IgD-negative memory B cell (primary cell): Measurements from ENCODE around the gene CNTRL. TPM values are rescaled to one million over a fixed set of nuclear protein-coding genes. Genes with fewer than 3 reads are reported as not detected.
"Not testable (repeated sequence)": the region's sequence is repeated elsewhere in the genome, so short reads cannot be mapped to it uniquely, and the experiment has no call there.

Experiments used
- H3K27ac Mint-ChIP-seq, 3 donors: one replicate each; pipeline ENCODE4 v1.8.0; 2020 to 2022; ENCODE audit warnings: mild to moderate bottlenecking in 3 of 3, mixed read lengths in 3 of 3, moderate library complexity in 1 of 3
- H3K27me3 Mint-ChIP-seq: one replicate; pipeline ENCODE4 v1.8.0; 2021; ENCODE audit warnings: mixed read lengths
- H3K36me3 Mint-ChIP-seq: one replicate; pipeline ENCODE4 v1.8.0; 2020; ENCODE audit warnings: mild to moderate bottlenecking, mixed read lengths
- H3K4me1 Mint-ChIP-seq, 3 donors: one replicate each; pipeline ENCODE4 v1.8.0; 2020 to 2022; ENCODE audit warnings: mixed read lengths in 3 of 3, mild to moderate bottlenecking in 1 of 3
- H3K4me3 Mint-ChIP-seq, 4 donors: one replicate each; pipeline ENCODE4 v1.8.0; 2020 to 2022; ENCODE audit warnings: mild to moderate bottlenecking in 4 of 4, mixed read lengths in 4 of 4, moderate library complexity in 3 of 4
- H3K9me3 Mint-ChIP-seq, 3 donors: one replicate each; pipeline ENCODE4 v1.8.0; 2020 to 2021; ENCODE audit warnings: mixed read lengths in 3 of 3, mild to moderate bottlenecking in 1 of 3
- polyA plus RNA-seq: library from polyadenylated mRNA; unstranded; fragments of 300-500 nt; fragmentation: Illumina TruSeq; gene quantifications from one replicate; pipeline ENCODE4 v1.2.3, GENCODE V29; 2021

The CNTRL gene
- polyA plus RNA-seq, 1 donor from 2014 or later = 30.4 TPM

DNA sequence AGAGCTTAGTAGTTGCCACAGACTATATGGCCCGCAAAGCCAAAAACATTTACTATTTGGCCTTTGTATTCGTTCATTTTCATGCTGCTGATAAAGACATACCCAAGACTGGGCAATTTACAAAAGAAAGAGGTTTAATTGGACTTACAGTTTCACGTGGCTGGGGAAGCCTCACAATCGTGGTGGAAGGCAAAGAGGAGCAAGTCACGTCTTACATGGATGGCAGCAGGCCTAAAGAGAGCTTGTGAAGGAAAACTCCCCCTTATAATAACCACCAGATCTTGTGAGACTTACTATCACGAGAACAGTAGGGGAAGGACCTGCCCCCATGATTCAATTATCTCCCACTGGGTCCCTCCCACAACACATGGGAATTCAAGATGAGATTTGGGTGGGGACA, 16.0 kb downstream of the CNTRL start:
- not testable (repeated sequence) for H3K27me3 Mint-ChIP-seq, H3K27ac Mint-ChIP-seq
- peaks cover 17% of the 10 kb centered on the region for H3K36me3 Mint-ChIP-seq

DNA sequence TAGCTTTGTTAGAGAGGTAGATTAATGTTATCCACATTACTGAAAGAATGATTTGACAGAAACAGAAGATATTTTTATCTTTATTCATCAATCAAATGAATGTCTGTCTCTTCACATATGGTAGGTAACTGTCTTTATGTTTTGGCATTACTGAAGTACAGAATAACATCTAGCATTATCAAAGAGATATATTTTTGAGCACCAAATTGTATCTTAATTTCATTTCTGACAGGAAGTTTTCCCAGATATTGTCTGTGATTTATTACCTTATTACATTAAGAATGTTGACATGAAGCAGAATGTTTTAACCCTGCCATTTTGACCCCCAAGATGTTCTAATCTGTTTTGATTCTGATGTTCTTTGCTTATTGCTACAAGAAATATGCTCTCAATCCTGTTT, 20.3 kb downstream of the CNTRL start:
- H3K4me1 Mint-ChIP-seq = peaks cover 10 to 14% (median 13%) of the 10 kb centered on the region in 3 donors
- peaks cover 29% of the 10 kb centered on the region for H3K36me3 Mint-ChIP-seq
- H3K27ac Mint-ChIP-seq = no peak overlapping the region

More for the DNA sequence above, 16.0 kb downstream of the CNTRL start:
- peaks cover 9 to 17% (median 14%) of the 10 kb centered on the region in 3 donors for H3K4me1 Mint-ChIP-seq
- not testable (repeated sequence) for H3K9me3 Mint-ChIP-seq, H3K4me3 Mint-ChIP-seq

DNA sequence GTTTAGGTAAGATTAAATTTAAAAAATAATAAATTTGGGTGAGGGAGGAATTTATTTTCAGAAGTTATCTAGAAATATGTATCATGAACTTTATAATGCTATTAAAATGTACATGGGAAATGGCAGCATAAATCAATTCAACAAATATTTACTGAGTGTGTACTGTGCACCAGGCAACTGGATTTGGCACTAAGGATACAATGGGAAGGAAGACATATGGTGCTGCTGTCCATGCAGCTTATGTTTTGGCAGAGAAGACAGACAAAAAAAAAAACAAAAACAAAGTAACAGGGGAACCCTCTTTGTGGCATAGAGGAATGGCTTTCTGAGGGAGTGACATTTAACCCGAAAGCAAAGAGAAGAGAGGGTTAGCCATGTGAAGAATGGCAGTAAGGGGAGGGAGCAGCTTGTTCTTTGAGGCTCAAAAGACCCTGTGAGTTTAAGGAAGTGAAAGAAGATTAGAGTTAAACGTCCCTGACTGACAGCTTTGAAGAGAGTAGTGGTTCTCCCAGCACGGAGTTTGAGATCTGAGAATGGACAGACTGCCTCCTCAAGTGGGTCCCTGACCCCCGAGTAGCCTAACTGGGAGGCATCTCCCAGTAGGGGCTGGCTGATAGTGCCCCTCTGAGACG, 23.9 kb downstream of the CNTRL start:
- H3K4me1 Mint-ChIP-seq = peaks cover 10 to 15% (median 13%) of the 10 kb centered on the region in 3 donors
- H3K36me3 Mint-ChIP-seq = peaks cover 30% of the 10 kb centered on the region
- no peaks in the 10 kb centered on the region for H3K9me3 Mint-ChIP-seq
- H3K27me3 Mint-ChIP-seq = no peaks in the 10 kb centered on the region
- H3K4me3 Mint-ChIP-seq = peak overlapping the region in 1 of 4 donors; percentile 86
- H3K27ac Mint-ChIP-seq = peak overlapping the region in 1 of 3 donors; percentile 88

More for the DNA sequence above, 20.3 kb downstream of the CNTRL start:
- Mint-ChIP-seq H3K27me3 (no peaks in the 10 kb centered on the region), H3K9me3 (no peaks in the 10 kb centered on the region), H3K4me3 (no peak overlapping the region)

DNA sequence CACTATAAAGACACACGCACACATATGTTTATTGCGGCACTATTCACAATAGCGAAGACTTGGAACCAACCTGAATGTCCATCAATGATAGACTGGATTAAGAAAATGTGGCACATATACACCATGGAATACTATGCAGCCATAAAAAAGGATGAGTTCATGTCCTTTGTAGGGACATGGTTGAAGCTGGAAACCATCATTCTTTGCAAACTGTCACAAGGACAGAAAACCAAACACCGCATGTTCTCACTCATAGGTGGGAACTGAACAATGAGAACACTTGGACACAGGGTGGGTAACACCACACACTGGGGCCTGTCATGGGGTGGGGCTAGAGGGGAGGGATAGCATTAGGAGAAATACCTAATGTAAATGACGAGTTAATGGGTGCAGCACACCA, 29.3 kb downstream of the CNTRL start:
- not testable (repeated sequence) for H3K9me3 Mint-ChIP-seq, H3K27ac Mint-ChIP-seq, H3K4me3 Mint-ChIP-seq, H3K27me3 Mint-ChIP-seq
- Mint-ChIP-seq H3K4me1 (peaks cover 17 to 24% (median 19%) of the 10 kb centered on the region in 3 donors), H3K36me3 (peaks cover 16% of the 10 kb centered on the region)

DNA sequence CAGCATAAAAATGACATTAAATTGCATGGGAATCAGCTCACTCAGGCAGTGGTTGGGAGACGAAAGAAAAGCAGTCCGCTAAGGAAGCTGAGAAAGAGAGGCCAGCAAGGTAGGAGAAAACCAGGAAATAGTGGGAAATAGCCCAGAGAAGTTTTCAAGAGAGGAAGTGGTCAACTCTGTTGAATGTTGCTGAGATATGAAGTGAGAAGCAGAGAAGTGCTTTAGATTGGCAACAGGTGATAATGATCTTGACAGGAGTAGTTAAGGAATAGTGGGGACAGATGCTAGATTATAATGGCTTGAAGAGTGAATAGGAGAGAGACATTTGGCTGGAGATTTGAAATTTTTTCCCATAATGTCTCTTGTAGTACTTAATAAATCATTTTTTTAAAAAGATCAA, 30.8 kb downstream of the CNTRL start:
- Mint-ChIP-seq H3K36me3 (peaks cover 8% of the 10 kb centered on the region), H3K4me3 (no peak overlapping the region), H3K27ac (peak overlapping the region in 2 of 3 donors; percentile 80 to 84), H3K27me3 (no peaks in the 10 kb centered on the region), H3K4me1 (peaks cover 16 to 21% (median 20%) of the 10 kb centered on the region in 3 donors), H3K9me3 (no peaks in the 10 kb centered on the region)

DNA sequence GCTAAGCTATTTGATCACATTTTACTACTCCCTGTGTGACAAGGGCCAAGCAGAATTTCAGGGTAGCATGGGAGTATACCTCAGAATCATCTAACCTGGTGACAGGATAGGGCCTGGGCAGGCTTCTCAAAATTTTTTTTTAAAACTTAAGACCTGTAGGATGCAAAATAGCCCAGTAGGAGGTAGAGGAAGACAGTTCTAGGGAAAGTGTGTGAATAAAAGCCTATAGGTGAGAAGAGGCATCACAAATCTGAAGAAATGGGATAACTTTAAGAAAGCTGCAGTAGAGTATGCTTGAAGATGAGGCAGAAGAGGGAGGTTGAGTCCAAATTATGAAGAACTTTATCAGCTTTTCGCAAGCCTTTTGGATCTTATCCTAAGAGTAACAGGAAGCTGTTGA, 32.3 kb downstream of the CNTRL start:
- Mint-ChIP-seq H3K36me3 (peaks cover 4% of the 10 kb centered on the region), H3K4me1 (peaks cover 17 to 23% (median 22%) of the 10 kb centered on the region in 3 donors), H3K4me3 (no peak overlapping the region), H3K27ac (peak overlapping the region in 1 of 3 donors; percentile 87), H3K27me3 (no peaks in the 10 kb centered on the region), H3K9me3 (no peaks in the 10 kb centered on the region)

DNA sequence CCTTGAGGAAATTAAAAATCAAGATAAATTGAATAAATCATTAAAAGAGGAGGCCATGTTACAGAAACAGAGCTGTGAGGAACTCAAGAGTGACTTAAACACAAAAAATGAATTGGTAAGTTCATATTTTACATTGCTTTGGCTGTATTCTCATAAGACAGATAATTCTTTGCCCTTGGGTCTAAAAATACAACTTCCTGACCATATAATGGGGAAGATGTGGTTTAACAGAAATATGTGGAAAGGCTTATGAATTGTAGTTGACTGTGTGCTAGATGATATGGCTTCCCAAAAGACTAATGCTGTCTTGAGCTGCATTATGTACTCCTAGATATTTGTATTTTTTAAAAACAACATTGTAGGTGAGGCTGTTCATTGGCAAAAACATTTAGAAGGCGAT, 33.1 kb downstream of the CNTRL start:
- Mint-ChIP-seq H3K4me1 (peaks cover 17 to 23% (median 22%) of the 10 kb centered on the region in 3 donors), H3K27ac (no peak overlapping the region), H3K36me3 (peaks cover 6% of the 10 kb centered on the region), H3K4me3 (no peak overlapping the region), H3K9me3 (no peaks in the 10 kb centered on the region), H3K27me3 (no peaks in the 10 kb centered on the region)

DNA sequence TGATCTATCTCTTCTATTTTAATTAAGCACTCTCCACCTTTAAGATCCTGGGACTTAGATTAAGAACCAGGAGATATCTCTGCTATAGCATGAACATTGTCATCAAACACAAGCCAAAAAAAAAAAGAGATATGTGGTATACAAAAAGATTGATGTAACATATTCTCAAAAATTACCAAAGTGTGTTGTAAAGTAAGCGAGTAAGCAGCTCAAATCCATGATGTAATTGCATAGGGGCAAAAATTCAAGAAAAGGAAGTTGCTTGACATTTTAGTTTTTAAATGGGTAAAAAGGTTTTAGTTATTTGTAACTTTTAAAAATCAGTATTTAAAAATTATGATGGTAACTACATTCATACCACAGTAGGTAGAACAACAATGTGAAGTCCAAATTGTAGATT, 40.7 kb downstream of the CNTRL start:
- Mint-ChIP-seq H3K4me1 (peaks cover 5 to 8% (median 5%) of the 10 kb centered on the region in 3 donors), H3K4me3 (no peak overlapping the region), H3K36me3 (peaks cover 5% of the 10 kb centered on the region), H3K27me3 (no peaks in the 10 kb centered on the region), H3K9me3 (no peaks in the 10 kb centered on the region), H3K27ac (peak overlapping the region in 1 of 3 donors; percentile 53)

DNA sequence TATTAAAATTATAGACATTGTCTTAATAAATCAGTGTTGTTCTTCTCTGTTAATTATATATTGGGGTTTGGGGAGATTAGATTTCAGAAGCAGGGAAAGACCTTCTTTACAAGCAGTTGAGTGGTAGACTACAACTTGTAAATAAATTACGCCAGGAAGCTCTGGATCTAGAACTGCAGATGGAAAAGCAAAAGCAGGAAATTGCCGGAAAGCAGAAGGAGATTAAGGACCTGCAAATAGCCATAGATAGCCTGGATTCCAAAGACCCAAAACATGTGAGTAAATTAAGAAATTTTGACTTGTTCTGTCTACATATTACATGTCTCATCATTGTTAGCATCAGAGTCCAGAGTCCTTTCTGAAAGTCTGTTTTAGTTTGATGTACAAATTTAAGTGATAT, 43.5 kb downstream of the CNTRL start:
- Mint-ChIP-seq H3K4me1 (peaks cover 7 to 22% (median 19%) of the 10 kb centered on the region in 3 donors), H3K9me3 (no peaks in the 10 kb centered on the region), H3K36me3 (peaks cover 6% of the 10 kb centered on the region), H3K27ac (no peak overlapping the region), H3K4me3 (no peak overlapping the region), H3K27me3 (no peaks in the 10 kb centered on the region)

DNA sequence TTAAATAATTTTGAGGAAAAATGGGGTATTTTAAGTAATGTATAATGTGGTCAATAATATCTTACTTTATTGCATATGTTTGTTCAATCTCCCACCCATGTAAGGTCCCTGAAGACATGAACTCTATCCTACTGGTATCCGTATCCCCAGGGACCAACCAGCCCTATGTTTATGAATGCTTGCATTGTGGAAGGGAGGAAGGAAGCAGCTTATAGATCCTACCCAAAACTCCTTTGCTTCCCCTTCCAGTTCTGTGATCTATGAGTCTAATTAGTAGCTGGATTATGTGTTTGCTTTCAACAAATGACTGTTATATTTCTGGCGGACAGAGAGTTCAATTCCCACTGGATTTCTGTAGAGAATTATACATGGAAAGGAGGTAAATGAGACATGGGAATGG, 45.6 kb downstream of the CNTRL start:
- Mint-ChIP-seq H3K27ac (peak overlapping the region; percentile 39 to 81 (median 81)), H3K36me3 (peaks cover 10% of the 10 kb centered on the region), H3K4me1 (peaks cover 14 to 33% (median 29%) of the 10 kb centered on the region in 3 donors), H3K9me3 (no peaks in the 10 kb centered on the region), H3K4me3 (peak overlapping the region in 3 of 4 donors; percentile 43 to 52 (median 43)), H3K27me3 (no peaks in the 10 kb centered on the region)

DNA sequence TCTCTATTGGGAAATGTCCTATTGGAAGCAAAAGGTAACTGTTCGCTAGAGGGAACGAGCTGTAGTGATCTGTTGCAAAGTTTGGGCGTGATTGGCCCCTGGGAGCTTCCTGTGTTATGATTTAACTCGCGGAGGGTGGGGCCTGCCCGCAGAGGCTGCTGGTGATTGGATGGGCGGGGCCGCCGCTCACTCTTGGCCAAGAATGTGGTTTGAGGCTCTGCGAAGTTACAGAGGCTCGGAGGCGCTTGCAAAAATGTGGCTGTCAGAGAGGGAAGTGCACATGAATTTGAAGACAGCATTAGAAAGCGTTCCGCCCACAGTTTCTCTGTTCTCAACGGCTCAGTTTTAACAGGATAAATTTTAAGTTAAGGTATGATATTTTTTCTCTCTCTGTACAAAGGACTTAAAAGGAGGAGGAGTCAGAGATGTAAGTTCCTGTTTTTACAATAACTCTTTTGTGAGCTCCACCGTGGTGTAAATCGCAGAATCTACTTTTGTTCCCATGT, 46.9 kb downstream of the CNTRL start:
- peak overlapping the region; percentile 69 to 96 (median 81) for H3K27ac Mint-ChIP-seq
- H3K36me3 Mint-ChIP-seq = peaks cover 12% of the 10 kb centered on the region
- H3K4me3 Mint-ChIP-seq = peak overlapping the region; percentile 89 to 94 (median 92)
- no peaks in the 10 kb centered on the region for H3K9me3 Mint-ChIP-seq
- peaks cover 19 to 38% (median 33%) of the 10 kb centered on the region in 3 donors for H3K4me1 Mint-ChIP-seq
- H3K27me3 Mint-ChIP-seq = no peaks in the 10 kb centered on the region

DNA sequence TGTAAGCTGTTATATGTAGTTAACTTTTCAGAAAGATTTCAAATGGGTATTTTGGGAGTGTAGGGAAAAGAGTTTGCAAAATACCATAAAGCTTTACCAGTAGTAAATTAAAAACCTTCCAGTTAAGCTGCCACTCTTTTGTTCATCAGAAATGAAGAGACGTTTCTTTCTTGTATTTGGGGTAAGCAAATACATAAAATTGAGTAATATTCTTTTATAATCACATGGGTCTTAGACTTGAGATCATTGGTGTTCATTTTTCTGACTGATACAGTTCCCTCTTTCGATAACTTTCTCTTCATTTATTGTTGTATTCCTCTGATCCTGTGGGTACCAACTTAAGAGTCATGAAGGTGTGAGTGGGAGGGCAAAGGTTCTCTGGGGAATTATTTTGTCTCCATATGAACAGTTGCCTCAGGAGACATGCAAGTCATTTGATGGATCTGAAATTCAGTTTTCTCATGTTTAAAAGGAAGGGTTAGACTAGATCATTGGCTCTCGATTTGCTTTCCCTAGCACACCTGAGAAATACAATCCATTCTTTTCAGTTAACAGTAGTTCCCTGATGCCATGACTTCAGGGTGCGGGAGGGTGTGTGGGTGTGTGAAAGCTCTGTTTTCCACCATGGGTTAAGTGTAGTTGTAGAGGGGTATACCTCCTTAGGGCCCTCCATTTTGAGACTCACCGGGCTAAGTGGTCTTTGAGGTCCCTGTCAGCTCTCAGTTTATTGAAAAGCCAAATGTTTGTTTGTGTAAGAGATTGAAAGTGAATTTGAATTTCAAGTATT, 47.7 kb downstream of the CNTRL start:
- Mint-ChIP-seq H3K27ac (peak overlapping the region; percentile 69 to 96 (median 81)), H3K36me3 (peaks cover 13% of the 10 kb centered on the region), H3K4me3 (peak overlapping the region; percentile 89 to 94 (median 92)), H3K4me1 (peaks cover 22 to 38% (median 33%) of the 10 kb centered on the region in 3 donors), H3K27me3 (no peaks in the 10 kb centered on the region), H3K9me3 (no peaks in the 10 kb centered on the region)

DNA sequence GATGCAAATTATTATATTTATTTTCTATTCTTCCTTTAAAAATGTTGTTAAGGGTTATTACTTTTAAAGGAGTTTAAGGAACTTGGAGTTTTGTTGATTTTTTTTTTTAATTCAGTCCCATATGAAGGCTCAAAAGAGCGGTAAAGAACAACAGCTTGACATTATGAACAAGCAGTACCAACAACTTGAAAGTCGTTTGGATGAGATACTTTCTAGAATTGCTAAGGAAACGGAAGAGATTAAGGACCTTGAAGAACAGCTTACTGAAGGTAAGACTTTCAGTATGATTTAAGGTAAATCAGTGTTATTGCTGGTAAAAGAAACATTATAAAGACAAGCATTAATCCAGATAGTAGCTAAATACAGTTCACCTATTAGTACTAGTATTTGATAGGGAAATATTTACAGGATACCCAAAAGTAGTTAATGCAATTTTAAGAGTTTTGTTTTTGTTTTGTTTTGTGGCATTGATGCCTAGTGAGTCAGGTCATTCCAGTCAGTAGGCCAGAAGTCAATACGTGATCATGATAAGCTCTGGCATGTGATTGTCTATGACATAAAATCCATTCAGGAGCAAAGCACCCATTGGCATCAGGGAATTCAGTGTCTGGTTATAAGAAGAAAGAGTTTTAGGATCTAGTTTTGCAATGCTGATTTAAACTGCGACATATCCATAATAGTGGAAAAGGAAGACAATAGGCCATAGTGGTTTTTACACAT, 49.2 kb downstream of the CNTRL start:
- Mint-ChIP-seq H3K36me3 (peaks cover 18% of the 10 kb centered on the region), H3K27ac (no peak overlapping the region), H3K9me3 (no peaks in the 10 kb centered on the region), H3K4me1 (peaks cover 26 to 41% (median 36%) of the 10 kb centered on the region in 3 donors), H3K27me3 (no peaks in the 10 kb centered on the region), H3K4me3 (peak overlapping the region in 3 of 4 donors; percentile 5 to 58 (median 44))

DNA sequence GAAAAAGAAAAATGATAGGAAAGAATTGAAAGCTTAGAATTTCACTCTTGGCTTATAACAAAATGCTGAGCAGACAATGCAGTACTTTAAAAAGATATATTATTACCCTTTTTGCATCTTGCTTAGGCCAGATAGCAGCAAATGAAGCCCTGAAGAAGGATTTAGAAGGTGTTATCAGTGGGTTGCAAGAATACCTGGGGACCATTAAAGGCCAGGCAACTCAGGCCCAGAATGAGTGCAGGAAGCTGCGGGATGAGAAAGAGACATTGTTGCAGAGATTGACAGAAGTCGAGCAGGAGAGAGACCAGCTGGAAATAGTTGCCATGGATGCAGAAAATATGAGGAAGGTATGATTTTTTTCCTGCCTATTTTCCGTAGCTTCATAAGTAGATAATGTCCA, 50.8 kb downstream of the CNTRL start:
- H3K9me3 Mint-ChIP-seq = peaks cover 0 to 1% (median 0%) of the 10 kb centered on the region in 3 donors
- H3K27me3 Mint-ChIP-seq = no peaks in the 10 kb centered on the region
- H3K36me3 Mint-ChIP-seq = peaks cover 22% of the 10 kb centered on the region
- peaks cover 38 to 48% (median 44%) of the 10 kb centered on the region in 3 donors for H3K4me1 Mint-ChIP-seq
- peak overlapping the region in 1 of 3 donors; percentile 13 for H3K27ac Mint-ChIP-seq
- peak overlapping the region in 1 of 4 donors; percentile 53 for H3K4me3 Mint-ChIP-seq

DNA sequence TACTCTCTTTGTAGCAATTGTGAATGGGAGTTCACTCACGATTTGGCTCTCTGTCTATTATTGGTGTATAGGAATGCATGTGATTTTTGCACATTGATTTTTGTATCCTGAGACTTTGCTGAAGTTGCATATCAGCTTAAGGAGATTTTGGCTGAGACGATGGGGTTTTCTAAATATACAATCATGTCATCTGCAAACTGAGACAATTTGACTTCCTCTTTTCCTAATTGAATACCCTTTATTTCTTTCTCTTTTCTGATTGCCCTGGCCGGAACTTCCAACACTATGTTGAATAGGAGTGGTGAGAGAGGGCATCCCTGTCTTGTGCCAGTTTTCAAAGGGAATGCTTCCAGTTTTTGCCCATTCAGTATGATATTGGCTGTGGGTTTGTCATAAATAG, 54.6 kb downstream of the CNTRL start:
- H3K27ac Mint-ChIP-seq = peak overlapping the region in 2 of 3 donors; percentile 3 to 90
- peak overlapping the region in 2 of 4 donors; percentile 80 to 84 for H3K4me3 Mint-ChIP-seq
- peaks cover 46 to 53% (median 47%) of the 10 kb centered on the region in 3 donors for H3K4me1 Mint-ChIP-seq
- not testable (repeated sequence) for H3K9me3 Mint-ChIP-seq, H3K27me3 Mint-ChIP-seq
- H3K36me3 Mint-ChIP-seq = peaks cover 30% of the 10 kb centered on the region
